HG03354 (cell line): Measurements from ENCODE around the gene ADAM12.
A peak's percentile ranks its signal among the peaks of the same experiment; 100 is the strongest.
"Not testable (repeated sequence)": the region's sequence is repeated elsewhere in the genome, so short reads cannot be mapped to it uniquely, and the experiment has no call there.

Source experiments
- ATAC-seq: cut with Tn5 transposase; IDR thresholded peaks from one replicate; pipeline ENCODE4 v1.9.1; 2021; ENCODE audit warnings: mild to moderate bottlenecking; ENCODE audit not compliant: unreplicated experiment, poor library complexity, severe bottlenecking

The ADAM12 gene

DNA sequence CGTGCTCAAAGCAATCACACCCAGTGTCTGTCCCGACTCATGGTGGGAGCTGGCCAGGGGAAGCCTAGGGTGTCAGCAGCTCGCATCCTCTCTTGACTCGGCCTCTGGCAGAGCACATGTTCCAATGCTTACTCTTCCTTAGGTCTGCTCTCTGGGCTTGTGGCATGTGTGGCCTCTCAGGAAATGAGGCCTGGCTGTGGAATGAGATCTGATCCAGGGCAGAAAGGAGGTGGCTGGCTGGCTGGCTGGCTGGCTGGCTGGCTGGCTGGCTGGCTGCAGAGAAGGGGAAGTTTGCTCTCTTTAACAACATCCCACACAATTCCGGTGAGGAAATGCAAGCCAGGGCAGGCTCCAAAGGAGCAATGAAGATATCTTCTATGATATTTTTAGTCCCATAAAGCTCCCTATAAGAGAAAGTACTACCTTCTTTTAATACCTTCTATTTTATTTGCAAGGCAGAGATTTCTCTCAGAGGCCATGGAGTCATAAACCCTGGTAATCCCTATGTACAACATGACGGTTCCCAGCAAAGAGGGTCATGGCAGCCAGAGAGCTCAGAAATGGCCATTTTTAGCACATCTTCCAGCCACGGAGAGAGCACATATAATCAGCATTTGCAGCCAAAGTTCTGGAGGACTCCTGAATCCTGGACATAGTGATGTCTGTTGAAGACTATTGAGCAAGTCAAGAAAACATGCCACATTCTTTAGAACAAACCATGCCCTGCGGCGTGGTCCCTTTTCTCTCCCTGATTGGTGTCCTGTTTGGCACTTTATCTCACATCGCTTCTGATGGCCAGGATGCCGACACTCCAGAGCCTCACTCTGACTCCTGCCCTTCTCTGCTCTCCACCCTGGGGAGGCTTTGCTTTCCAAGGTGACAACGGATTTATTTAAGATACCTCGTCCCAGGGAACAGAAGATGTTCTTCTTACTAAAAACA lies 338.2 kb downstream of the ADAM12 start:
- ATAC-seq: no peak

DNA sequence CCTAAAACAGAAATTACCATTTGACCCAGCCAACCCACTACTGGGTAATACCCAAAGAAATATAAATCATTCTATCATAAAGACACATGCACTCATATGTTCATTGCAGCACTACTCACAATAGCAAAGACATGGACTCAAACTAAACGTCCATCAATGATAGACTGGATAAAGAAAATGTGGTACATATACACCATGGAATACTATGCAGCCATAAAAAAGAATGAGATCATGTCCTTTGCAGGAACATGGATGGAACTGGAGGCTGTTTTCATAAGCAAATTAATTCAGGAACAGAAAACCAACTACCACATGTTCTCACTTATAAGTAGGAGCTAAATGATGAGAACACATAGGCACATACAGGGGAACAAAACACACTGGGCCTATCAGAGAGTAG lies 340.5 kb downstream of the ADAM12 start:
- ATAC-seq: not testable (repeated sequence)

DNA sequence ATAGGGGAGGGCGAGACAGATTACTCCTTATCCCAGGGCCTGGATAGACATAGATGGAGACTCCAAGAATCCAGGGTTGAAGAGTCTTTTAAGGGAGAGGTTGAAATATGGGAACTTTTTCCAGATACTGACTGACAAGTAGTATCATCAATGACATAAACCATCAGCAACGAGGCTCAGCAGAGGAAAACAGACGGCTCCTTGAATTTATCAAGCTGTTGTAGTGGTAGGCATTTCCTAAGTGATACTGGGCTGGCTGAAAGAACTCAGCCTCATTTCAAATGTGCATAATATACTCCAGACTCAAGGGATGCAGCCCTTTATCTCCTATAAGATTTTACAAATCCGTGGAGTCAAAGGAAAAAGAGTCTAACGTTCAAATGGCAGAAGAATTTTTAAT lies 341.4 kb downstream of the ADAM12 start:
- ATAC-seq: no peak

DNA sequence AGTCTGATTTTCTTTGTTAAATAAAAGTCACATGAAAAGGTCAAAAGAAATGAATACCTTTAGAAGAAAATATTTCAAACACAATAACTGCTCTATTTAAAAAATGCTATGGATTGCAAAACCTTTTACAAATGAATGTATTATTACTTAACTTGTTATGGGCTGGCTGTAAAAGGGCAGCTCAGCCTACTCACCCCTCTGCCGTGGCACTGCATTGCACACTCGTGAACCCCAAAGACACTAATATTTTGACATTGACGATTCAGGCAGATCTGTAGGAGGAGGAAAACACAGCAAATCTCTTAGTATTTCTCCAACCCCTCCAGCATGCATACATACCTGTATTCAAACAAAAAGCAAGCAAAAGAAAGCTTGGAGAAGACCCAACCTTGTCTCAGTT lies 342.4 kb downstream of the ADAM12 start:
- ATAC-seq: no peak

DNA sequence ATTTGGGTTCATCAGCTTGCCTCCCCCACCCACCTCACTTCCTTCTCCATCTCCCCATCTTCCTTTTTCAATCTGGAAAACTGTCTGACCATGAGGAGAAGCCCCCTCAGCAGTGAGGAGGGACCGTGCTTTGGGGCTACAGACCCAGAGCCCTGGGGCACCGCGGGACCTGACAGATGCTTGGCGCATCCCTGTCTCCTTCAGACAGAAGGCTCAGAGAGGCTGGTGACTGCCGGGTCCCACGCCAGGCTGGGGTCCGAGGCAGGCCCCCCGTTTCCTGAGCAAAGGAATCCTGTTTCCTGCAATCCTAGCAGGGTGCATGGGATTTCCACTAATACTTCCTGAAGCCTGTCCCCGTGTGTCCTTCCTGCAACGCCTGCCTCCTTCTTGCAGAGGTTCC lies 344.9 kb downstream of the ADAM12 start:
- no peak for ATAC-seq

DNA sequence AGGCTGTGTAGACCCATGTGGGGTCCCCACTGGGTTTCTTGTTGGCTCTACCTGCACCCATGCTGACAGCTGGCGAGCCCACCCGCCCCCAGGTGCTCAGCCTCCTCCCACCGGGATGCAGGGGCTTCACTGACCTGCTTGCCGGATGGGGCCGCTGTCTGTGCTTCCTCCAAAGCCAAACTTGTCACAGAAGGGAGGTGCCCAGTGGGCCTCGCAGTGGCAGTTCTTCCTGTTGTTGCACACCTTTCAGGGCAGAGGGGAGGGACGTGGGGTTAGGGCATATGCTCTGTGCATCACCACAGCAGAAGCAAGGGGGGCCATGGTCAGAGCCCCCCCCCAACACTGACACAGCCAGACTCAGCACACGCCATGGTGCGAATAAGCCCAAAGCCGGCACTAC lies 345.4 kb downstream of the ADAM12 start:
- no peak for ATAC-seq

DNA sequence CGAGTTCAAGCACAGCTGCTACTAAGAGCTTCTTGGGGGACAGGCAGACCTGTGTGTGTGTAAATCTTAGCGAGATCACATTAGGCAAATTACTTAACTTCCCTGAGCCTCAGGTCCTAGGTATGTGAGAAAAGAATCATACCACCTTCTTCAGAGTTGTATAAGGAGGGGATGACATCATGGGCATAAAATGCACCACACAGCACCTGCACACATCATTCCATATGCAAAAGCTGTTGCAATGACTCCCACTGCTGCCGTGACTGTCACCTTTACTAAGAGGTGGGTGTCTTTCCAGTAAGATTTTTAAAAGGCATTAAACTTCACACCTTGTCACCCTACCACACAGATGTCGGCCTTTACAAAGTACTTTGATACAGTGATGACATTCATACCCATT lies 345.9 kb downstream of the ADAM12 start:
- ATAC-seq: peak; percentile 4

DNA sequence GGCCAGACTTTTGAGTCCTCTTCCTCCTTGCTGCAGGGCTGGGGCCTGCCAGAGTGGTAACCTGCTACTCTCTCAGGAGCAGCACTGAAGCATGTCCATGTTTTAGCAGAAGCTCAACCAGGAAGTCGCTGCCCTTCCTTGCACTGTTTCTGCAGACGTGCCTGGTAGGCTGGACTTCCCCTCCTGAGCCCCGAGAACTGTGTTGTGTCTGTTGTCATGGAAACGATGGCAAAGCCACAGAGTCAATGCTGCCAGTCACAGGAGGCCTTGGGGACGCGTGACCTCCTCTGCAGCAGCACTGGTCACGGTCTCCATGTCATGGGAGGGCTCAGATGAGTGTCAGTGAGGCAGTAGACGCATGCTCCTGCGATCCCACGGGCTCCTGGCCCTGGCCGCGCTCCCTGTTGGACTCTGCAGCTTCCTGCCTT lies 346.5 kb downstream of the ADAM12 start:
- peak; percentile 98 for ATAC-seq

DNA sequence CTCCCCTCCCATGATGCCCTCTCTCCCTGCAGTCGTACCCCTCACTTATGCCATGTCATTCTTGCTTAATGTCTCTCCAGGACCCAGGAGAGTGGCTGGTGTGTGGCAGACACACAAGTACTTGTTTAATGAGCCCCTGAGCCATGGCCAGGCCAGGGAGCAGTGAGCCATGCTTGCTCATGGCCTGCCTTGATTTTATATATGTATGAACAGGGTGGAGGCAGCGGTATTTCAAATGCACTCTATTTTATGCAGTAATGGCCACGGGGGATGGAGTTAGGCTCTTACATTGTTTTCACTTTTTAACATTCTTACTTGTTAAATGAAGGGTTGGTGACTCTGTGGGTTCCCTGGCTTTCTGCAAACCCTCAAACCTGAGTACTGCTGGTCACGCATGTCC lies 347.2 kb downstream of the ADAM12 start:
- ATAC-seq: no peak

DNA sequence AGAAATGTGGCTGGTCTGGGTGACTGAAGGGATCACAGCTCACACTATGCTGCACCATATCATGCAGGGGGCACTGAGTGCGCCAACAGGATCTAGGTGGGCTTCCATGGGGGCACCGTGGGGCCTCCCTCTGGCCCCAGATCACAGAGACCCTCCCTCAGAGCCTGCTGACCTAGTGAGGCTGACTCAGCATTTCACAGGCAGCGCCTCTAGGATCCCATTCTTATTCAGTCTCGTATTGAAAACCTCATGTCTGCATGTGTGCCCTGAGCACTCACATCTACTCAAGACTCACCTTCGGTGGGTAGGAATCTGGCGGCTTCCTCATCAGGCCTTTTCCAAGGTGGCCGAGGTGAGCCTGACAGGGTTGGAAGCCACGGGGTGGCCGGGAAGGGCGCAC lies 350.3 kb downstream of the ADAM12 start:
- ATAC-seq: no peak

DNA sequence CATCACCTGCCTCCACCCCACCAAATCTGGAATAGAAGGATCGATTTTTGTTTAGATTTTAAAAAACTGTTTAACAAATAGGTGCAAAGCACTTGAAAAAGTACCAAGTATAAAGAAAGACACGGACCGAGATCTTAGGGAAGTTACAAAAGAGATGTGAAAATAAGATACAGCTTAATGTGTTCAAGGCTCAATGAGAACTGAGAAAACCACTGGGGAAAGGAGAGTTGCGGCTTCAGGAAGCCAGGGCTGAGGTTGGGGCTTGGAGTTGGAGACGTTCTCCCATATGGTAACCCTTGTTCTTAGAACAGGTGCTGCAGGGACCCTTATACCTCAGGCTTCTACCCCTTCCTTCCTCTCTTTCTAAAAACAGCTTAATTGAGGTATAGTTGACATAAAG lies 351.8 kb downstream of the ADAM12 start:
- no peak for ATAC-seq

DNA sequence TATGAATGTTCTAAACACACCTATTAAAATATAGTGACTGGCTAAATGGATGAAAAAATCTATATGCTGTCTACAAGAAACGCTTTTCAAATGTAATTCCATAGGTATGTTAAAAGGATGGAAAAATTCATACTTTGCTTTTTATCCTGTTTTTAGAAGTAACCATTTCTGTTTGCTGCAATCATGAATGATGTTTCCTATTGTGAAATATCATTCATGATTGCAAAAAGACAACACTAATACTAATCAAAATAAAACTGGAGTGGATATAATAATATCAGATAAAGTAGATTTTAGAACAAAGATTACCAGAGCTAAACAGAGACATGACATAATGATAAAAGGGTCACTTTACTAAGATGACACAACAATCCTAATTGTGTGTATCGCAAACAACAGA lies 353.7 kb downstream of the ADAM12 start:
- ATAC-seq: no peak

DNA sequence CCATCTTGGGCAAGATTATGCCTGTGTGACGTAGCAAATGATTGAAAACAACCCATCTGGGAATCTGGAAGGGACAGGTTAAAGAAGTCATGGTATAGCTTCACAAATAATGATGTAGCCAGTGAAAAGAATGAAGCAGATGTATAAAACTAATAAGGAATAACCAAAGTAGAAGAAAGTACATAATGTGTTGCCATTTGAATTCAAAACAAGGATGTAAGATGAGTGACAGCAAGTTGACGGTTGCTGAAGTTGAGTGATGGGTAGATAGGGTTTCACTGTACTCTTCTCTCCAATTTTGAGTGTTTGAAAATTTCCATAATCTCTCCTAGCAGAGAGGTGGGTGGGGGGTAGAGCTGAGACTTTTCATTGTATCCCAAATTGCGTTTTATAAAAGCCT lies 358.3 kb downstream of the ADAM12 start:
- no peak for ATAC-seq

DNA sequence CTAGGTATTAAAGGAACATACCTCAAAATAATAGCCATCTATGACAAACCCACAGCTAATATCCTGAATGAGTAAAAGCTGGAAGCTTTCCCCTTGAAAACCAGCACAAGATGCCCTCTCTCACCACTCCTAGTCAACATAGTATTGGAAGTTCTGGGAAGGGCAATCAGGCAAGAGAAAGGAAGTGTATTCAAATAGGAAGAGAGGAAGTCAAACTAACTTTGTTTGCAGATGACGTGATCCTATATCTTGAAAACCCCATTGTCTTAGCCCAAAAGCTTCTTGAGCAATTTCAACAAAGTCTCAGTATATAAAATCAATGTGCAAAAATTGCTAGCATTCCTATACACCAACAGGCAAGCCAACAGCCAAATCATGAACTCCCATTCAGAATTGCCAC lies 360.6 kb downstream of the ADAM12 start:
- ATAC-seq: no peak

DNA sequence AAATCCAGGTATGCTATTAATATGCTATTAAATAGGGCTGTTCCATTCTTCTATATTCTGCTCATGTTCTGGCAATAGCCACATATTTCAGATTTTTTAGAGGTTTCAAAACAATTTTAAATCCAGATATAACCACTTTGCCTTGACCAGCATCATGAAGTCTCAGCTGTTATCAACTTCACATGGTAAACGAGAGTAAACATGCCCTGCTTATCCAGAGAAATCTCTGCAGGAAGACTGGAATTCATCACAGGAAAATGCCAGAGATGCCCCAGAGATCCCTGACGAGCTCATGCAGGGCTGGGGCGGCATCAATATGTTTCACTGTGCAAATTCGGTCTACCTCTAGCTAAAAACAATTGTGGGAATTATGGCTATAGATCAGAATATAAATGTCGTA lies 365.4 kb downstream of the ADAM12 start:
- ATAC-seq: no peak

DNA sequence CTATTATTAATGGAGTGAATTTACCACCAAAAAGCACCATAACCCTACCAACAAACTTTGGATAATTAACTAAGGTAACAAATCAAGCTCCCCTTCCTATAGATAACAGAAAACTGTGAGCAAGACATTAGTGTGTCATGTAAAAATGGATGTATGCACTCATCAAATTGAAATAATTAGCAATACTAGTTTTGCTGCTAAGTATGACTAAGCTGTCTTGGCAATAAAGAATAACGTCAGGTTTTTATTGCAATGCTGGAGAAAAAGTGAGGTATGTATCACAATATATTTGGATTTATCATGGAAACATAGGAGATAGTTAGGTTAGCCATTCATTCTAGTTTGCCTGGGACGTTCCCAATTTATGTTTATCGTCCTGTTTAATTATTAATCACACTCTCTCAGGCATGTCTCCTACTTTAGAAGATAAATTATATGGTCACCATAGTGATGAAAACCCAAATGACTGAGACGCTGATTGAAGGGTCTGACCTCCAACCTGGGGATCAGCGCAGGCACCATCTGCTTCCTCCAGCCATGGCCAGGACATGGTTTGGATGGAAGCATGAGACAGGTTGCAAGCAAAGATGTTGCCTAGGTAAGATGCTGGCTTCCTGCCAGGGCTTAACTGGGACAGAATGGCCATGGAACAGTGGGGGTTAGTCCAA lies 366.3 kb downstream of the ADAM12 start:
- ATAC-seq: no peak

DNA sequence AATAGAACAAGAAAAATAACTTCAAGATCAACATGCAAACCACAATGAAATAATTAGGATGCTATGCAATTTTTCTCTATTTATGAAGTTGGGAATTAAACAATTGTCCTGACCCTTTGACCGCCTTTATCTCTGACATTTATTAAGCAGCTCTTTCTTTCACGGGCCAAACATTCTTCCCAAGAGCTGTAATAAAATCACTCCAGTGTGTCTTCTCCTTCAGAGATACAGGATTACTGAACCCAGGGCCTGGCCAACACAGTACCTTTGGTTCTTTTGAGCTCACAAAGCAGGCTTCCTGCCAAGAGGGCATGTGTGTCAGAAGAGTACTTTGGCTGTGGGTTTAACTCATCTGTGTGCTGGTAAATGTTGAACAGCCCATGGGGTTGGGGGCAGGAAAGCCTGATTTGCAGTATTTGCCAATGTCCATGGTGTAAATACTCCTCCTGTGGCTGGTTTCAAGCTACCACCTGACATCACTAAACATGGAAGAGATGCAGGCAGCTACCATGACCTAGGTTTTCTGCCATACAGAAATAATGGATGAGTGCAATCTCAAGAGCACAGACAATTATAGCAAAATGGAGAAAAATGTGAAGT lies 370.2 kb downstream of the ADAM12 start:
- no peak for ATAC-seq

DNA sequence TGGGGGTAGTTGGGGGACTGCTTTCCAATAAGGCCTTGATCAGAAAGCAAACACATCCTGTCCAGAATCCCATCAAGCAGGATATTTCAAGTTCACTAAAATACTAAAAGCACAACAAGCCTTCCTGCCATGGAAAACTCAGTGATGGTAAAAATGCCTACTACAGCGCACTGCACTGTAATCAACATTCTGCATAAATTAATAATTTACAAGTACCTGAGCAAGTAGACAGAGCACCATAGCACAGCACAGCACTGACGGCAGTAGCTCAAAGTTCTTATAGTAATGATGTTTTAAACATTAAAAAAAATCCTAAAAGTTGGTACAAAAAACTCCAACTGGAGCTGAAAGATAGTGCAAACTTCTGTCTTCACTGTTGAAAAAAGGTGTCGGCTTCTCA lies 371.4 kb downstream of the ADAM12 start:
- ATAC-seq: no peak

DNA sequence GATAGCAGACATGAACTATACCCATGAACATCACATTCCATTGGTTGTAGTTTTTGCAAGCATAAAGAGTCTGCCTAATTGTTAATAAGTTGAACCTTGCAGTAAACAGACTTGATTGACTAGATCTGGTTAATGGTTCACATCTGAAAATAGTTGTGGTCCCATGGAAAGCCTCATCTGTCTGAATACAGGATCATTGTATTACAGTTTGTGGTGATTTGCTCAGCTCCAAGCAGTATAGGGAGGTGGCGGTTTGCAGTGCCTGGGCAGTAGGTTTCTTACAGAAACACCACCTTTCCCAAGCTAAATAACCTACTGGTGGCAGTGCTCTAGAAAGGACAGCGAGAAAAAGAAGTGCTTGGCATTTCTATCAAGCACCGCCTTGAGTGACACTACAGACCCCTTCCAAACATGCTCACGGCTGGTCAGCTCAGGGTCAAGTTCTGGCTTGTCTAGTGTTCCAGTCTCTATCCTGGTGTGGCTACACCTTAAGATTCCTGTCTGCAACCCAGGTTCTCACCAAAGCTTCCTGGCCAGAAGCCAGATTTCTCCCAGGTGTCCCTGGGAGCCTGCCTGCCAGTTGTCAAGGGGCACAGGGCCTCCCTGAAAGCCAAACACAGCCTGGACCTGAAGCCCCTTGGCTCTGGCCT lies 372.0 kb downstream of the ADAM12 start:
- no peak for ATAC-seq

DNA sequence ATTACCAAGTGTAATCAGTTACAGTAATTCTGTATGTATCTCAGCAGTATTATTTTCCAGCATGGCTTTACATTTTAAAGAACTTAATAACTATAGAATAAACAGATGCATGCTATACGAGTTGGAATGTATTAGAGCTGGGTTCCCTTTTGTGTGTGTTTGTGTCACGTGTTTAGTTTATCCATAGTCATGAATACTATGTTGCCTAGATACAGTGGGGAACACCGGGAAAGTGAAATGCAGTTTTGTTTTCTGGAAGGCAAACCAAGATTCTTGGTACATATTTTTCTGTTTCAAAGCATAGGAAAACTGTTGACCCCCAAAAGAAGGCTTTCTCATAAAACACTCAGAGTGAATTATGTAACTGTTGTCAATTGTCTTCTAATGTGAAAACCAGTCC lies 372.9 kb downstream of the ADAM12 start:
- ATAC-seq: no peak
